GM04503 (cell line): ENCODE results near the gene KCNIP1.

Experiments used
- DNase-seq: peaks from one replicate; pipeline ENCODE4 v3.0.0-alpha.2; 2012; ENCODE audit warnings: low read depth

Gene KCNIP1

DNA sequence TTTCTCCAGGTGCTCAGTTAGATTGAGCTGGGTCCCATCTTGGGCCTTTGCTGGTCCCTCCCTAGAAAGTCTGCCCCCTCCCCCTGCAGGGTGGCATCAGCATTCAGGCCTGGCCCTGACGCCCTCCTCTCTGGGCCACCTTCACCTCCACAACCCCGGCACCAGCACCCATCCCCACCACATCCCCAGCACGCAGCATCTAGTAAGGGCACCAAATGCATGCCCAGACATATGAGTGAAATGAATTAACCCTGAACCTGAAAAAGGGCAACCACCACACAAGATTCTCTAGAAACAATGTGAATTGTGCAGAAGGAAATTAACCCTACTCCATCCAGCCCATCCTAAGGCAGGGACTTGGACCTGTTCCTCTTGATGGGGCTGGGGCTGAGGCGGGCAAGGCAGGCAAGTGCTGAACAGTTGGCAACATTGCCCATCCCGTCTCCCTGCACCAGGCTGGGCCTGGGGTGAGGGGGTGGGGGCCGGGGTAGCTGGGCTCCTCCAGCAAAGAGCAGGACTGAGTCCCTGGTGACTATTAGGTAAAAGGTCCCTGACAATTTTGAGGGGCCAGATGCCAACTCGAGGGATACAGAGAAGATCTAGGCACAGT lies 125.9 kb downstream of the KCNIP1 start:
- DNase-seq, result no peak

DNA sequence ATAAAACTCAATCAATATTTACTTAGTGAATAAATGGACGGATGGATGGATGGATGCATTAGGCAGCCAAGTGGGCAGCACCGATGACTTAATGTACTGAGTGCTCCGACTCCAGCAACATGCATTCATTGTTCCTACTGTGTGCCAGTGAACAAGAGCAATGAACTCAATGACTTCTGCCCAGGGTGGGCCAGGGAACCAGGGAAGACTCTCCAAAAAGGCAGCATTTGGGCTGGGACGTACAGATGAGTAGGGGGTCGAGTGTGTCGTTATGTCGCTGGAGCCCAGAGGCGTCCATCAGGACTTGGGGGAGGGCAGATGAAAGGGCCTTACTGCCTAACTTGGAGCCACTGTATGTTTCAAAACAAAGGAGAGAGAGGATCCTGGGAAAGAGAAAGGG lies 126.4 kb downstream of the KCNIP1 start:
- DNase-seq, result no peak

DNA sequence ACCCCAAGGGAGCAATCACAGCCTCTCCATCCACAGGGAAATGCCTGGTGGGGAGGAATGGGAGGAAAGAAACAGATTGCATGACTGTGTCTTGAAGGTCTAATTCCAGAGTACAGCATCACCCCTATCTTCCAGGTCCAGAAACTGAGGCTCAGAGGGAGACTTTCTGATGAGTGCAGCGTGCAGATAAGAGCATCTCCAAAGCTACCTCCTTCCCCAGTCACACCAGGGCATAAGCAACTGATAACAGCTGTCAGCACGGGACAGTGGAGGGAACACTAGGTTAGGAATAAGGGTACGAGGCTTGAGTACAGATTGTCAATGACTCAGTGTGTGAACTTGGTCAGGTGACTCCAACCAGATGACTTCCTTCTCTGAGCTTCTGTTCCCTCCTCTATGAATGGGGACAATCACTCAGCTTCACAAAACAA lies 126.9 kb downstream of the KCNIP1 start:
- DNase-seq, result no peak

DNA sequence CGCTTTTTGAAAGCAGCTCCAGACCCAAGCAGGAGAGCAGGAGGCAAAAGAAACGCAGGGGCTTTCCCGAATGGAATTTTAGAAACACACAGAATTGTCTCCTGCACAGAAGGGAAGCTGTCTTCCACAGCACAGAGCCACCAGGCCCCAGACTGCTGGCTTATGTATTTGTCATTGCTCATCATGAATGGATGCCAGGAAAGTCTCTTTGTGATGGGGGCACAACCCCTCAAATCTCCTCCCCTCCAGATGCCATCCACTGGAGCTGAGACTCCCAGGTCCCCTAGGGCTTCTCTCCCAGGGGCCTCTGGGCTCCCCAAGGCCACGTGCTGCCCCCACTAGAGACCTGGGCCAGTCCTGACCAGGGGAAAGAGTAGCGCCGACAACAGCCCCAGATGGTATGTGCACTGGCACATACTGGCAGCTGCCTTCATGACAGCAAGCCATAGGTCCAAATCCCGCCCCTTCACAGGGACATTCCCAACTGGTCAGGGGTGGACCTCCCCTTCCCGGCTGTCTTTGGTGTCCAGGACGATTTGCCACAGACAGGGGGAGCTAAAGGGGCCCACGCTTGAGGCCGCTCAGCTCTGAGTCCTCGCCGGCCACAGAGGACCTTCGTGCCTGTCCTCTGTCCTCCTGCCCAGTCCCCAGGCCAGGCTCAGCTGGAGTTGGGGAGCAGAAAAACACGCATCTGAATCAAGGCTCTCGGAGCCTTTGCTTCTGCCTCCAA lies 127.8 kb downstream of the KCNIP1 start:
- no peak for DNase-seq

DNA sequence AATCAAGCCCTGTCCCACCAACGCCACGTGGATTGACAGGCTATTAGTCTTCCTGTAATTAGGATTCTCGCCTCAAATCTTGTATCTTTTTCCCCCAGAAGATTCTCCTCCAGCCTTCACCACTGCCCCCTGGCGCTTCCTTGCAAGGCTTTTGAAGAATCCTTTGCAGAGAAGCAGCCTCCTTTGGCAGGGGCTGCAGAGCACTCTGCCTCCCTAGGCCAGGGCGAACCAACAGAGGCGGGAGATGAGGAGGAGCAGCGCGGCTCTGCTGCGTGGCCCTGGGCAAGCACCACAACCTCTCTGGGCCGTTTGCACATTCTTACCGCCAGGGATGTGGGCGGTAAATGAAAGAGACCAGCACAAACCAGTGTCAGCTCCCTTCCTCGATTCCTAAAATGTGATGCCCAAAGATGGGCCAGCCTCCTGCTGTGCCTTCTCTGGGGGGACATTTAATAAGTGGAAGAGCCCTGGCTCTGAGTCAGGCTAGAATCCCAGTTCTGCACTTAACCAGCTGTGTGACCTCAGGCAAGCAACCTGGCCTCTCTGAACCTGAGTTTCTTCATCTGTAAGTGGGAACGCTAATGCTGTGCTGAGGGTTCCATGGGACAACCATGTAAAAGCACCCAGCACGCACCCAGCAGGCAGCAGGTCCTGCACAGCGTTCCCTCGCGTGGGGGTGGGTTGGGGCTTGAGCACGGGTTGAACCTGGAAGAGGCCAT lies 128.6 kb downstream of the KCNIP1 start:
- DNase-seq, result no peak

DNA sequence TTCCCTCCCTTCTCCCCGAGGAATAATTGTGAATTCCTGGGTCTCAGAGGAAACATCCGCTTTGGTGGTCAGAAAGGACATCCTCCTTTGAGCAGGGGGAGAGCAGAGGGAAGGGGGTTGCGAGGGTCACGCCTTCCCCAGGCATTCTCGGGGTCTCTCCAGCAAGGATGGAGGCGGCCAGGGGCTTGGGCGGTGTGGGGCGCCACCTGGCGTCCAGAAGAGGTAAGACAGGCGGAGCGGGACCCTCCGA lies 129.1 kb downstream of the KCNIP1 start:
- no peak for DNase-seq

DNA sequence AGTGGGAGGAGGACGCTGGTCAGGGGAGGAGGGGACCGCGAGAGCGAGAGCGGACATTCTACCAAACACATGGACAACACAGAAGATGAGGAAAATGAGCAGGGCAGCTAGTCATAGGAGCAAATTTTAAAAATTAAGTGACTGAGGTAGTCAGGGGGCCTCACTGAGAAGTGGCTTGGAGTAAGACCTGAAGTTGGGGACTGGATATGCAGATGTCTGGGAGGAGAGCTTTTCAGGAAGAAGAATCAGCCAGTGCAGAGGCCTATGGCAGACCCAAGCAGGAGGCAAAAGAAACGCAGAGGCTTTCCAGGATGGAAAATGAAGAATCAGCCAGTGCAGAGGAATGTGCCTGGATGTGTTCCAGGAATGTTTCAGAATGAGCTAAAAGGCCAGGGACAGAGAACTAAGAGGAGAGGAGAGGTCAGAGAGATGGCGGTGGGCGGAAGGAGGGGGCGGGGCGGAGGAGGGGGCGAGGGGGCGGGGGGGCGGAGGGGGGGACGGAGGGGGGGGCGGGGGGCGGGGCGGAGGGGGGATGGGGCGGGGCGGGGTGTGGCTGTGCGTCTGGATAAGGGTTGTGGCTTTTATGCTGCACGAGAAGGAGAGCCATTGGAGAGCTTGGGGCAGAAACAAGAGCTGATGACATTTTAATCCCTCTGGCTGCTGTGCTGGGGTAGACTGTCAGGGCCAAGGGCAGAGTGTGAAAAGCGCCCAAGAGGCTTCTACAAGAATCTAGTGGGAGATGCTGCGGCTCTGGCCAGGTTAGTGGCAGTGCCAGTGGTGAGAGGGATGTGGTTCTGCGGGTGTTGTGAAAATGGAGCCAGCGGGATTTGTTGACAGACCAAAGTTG lies 129.6 kb downstream of the KCNIP1 start:
- DNase-seq, result peak; percentile 49

DNA sequence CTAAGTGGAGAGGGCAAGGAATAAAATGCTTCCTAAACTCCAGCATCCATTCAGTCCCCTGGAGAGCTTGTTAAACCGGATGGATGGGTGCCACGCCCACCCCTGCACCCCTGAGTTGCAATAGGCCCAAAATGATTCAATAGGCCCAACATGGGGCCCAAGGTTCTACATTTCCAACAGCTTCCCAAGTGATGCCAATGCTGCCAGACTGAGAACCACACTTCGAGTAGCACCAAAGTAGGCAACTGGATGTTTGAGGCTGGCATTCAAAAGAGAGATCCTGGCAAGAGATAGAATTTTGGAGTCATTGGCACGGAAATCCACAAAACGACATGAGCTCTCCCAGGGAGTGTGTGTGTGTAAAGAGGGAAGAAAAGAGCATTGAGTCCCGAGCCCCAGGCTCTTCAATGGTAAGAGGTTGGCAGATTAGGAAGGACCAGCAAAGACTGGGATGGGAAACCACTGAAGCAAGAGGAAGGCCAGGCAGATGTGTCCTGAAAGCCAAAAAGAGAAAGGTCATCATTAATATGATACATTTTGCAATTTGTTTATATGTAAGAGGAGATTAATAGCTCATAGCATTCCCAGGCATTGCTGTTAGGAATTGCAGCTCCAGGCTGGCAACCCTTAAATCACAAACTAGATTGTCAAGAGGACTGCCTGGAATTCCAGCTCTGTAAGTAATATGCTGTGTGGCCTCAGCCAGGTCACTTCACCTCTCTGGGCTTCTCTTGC lies 130.6 kb downstream of the KCNIP1 start:
- DNase-seq, result no peak

DNA sequence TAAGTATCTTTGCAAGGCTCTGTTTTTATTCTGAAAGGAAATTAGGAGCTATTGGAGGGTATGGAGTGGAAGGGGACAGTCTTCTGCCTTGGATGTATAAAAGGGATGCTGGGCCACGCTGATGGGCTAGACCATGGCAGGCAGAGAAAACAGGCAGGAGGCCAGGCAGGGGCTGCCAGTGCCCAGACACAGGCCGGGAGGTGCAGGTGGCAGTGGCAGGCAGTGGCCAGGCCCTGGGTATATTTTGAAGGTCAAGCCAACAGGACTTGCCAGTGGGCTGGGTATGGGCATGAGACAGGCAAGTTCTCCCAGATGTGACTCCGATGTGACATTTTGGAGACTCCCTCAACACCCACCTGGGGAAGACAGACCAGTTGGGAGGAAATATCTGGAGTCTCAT lies 131.9 kb downstream of the KCNIP1 start:
- DNase-seq, result no peak

DNA sequence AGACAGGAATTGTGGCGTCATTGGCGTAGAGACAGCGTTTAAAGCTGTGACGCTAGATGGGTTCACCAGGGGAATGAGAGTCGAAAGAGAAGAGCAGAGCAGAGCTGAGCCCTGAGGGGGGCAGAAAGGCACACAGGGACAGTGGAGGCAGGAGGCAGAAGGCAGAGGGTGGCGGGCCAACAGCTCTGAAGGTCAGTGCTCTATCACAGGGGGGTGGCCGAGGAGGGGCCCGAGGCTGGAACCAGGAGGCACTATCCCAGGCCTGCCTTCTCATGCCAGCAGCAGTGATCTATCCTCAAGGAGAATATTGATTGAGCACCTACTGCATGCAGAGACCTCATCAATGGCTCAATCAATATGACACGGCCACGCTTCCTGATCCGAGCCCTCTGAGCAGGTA lies 132.4 kb downstream of the KCNIP1 start:
- DNase-seq, result no peak

DNA sequence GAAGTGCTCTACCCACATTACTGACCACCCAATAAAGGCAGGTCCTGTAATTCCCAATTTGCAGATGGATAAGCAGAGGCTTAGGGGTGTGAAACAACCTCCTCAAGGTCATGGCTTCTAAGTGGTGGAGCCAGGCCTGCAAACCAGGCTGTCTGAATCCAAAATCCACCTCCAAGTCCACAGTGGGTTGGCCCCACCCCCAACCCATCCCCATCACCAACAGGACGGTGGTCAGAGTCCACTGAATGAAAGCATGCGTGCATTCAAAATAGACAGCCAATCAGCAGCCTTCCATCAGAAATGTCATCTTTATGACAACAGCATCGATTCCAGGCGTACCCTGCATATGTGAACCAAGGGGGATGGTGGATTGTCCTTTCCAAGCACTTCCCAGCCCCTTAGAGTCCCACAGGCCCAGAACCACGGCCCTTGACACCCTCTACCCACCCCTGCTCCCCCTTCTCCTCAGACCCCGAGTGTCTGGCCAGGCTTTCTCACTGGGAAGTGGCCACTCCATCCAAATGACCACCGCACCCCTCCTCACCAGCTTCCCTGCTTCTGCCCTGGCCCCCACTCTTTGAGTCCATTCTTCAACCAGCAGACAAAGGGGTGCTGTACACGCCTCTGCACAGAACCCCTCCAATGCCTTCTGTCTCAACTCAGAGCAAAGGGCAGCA lies 133.1 kb downstream of the KCNIP1 start:
- no peak for DNase-seq

DNA sequence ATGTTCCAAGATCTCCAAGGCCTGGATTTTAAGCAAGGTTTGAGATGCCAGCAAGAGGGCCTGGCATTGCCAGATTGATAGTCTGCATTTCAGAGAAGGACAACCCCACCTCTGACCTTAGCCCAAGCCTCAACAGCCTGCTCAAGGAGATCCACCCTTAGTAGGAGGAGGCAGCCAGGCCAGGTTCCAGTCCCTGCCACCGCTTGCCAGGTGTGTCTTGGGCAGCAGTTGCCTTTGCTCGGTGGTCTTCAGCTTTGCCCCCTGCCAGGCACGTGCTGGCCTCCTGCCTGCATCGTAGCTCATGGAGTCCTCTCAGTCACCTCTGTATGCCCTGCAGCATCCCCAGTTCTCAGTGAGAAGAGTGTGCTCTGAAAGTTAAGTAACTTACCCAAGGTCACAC lies 134.2 kb downstream of the KCNIP1 start:
- no peak for DNase-seq

DNA sequence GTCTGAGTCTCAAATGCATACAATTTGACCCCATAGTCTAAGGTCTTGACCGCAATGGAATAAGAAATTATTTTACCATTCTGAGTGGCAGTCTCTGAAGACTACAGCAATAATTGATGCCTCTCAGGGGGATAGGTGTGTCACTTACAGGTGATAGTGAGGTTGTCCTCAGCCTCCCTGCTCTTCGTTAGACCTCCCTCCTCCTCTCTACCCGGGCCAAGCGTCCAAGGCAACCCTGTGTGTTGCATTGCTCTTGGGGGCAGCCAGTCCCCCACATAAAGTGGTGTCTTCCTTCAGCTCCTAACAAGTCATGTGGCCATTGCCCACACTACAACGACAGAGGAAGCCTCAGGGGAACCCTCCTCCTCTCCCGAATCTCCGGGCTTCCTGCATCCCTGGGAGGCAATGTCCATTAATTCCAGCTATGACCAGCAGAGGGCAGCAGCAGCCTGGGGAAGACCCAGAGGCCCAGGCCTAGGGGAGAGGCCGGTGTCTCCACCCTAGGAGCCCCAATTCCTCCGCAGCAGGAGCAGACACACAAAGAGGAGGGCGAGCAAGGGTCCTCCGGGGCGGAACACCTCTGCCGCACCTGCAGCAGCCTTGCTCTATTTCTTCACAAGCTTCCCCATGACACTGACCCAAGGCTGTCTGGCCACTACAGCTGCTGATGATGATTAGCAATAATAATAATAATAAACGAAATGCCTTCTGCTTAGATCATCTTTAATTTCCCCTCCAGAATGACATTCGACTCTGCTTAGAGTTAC lies 134.8 kb downstream of the KCNIP1 start:
- DNase-seq, result no peak

DNA sequence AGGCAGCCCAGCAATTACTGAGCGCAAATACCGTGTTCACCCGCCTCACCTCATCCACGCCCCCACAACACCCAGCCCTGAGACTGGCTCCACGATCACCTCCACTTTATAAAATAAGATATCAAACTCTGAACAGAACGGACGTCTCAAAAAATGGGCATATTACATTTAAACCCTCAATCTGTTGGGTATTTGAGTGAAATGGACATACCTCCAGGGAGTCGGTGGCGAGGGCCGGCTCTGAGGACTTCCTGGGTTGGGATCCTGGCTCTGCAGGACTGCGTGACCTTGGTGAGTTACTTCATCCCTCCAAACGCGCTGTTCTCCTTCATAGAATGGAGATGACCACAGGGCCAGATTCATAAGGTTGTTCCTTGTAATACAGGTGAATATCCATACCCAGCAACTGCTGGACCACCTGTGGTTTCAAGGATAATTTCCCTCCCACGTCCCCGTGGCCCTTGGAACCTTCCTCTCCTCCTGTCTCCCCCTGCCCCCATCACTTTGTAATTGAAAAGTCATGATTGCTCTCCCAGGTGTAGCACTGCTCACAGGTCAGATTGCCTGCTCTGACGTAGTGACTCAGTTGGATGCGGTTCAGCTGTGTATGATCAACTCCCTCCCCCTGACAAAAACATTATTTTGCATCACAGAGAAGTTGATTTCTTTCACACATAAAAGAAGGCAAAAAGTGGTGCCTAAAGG lies 135.6 kb downstream of the KCNIP1 start:
- no peak for DNase-seq

DNA sequence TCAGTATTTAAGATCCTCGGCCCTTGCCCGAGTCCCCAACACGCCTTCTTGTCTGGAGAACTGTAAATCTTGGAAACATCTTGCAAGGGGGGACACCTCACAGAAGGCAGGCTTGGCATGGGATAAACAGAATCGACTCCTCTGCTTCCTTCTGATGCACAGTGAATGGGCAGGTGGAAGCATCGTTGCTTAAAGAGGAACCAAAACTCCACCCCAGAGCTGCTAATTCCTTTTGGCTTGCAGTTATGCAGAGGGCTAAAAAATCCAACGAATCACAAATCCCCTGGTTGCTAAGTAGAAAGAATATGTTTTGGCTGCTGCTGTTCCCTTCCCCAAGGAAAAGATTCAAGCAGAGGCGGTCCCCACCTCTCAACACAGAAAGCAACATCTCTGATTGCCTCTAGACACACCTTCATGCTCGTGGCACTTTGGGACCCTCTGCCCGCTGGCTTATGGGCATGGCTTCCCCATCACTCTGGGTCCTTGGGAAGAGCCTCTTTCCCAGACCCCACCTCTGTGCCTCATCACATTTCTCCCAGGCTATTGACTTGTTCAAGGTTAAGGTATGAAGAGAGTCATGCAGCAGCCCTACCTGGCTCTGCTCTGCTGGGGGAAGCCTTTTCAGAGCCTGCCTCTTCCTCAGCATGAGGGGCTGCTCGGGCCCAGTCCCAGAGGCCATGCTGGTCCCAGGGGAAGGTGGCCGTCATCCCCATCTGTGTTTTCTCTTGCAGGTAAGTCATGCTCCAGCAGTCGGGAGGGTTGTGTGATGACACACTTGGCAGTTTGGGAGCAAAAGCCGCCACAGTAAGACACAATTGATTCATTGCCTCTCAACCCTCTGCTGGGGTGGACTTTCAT lies 137.1 kb downstream of the KCNIP1 start:
- DNase-seq, result no peak

DNA sequence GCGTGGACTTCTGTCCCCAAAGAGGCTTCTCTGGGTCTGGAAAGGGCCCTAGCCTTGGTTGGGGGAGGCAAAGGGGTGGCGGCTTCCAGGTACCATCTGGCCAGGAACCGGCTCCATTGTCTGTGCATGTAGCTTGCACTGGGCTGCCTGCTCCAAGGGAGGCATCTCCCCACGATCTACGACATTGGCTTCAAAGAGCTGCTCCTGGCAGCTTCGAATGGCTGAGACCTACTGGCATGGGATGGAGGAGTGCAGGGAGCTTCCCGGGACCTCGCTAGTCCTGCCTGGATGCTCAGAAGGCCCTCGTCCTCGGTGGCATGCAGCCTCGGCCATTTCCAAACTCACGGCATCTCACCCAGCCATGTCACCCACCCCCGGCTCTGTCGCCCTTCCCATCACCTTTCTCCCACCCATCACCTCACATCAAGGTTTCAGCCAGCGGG lies 137.8 kb downstream of the KCNIP1 start:
- DNase-seq, result no peak

DNA sequence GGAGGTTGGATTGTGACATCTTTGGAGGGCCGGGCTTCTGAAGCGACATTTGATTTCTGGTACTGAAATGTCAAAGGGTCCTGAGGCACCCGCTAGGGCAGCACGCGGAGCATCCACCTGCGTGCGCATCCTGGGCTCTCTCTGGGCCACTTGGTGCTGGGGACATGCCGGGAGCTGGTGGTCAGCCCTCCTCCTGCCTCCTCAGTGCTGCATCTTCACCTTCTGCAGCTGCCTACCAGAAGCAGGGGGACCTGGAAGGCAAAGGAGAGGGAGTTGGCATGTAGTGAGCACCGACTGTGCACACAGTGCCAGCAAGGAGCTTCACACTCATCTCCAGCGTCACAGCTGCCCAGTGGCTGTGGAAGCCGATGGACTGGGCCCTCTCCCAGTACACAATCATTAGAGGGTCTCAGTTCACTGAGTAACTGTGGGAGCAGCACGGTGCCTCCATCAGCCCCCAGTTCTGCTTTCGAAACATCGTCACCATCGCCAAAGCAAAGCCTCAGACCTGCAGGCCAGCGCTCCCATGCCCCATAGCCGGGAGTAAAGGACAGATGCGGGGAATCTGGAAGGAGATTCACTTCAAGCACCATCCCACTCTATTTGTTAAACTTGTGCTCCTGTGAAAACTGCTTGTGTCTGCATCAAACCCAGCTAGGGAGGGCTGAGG lies 138.4 kb downstream of the KCNIP1 start:
- no peak for DNase-seq

DNA sequence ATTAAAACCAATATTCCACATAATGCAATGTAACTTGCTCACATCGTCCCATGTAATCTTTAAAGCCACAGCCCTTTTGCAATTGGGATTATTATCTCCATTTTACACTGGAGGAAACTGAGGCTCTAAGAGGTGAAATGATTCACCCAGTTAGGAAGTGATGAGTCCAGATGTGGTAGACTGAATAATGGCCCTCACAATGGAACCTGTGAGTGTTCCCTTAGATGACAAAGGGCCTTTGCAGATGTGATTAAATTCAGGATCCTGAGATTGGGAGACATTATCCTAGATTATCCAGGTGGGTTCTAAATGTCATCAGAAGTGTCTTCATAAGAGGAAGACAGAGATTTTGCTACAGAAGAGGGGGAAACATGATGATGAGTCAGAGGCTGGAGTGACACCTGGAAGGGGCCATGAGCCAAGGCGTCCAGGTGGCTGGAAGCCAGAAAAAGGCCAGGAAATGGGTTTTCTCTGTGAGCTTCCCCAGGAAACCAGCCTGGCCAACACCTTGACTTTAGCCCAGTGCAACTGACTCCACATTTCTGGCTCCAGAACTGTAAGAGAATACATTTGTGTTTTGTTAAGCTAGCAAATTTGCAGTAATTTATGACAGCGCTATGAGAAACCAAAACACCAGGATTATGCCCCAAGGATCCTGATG lies 139.1 kb downstream of the KCNIP1 start:
- no peak for DNase-seq
